HG03442 (cell line): ENCODE measurements around the gene PPAN.

Experiments
- ATAC-seq: cut with Tn5 transposase; IDR thresholded peaks from one replicate; pipeline ENCODE4 v1.9.1; 2021; ENCODE audit warnings: mild to moderate bottlenecking, moderate library complexity; ENCODE audit not compliant: unreplicated experiment

The PPAN gene

GRCh38 chr19:10138879-10139795 is 33.0 kb downstream of the PPAN start:
- ATAC-seq: no peak

- no peak for ATAC-seq
These were observed 33.8 kb downstream of the PPAN start for GRCh38 chr19:10139952-10140351.

GRCh38 chr19:10141479-10141878 is 35.3 kb downstream of the PPAN start:
- no peak for ATAC-seq

- ATAC-seq: no peak
These were observed 35.8 kb downstream of the PPAN start for GRCh38 chr19:10141973-10142372.

- ATAC-seq: no peak
These were observed 36.7 kb downstream of the PPAN start for GRCh38 chr19:10142701-10143375.

GRCh38 chr19:10143681-10144080 is 37.5 kb downstream of the PPAN start:
- ATAC-seq: no peak

- ATAC-seq: no peak
These were observed 38.2 kb downstream of the PPAN start for GRCh38 chr19:10144361-10144760.

- ATAC-seq: no peak
These were observed 38.9 kb downstream of the PPAN start for GRCh38 chr19:10145031-10145430.

GRCh38 chr19:10146142-10146541 is 40.0 kb downstream of the PPAN start:
- no peak for ATAC-seq

GRCh38 chr19:10149427-10149826 is 43.3 kb downstream of the PPAN start:
- no peak for ATAC-seq

GRCh38 chr19:10151521-10151920 is 45.4 kb downstream of the PPAN start:
- no peak for ATAC-seq

- ATAC-seq: no peak
These were observed 45.9 kb downstream of the PPAN start for GRCh38 chr19:10152100-10152499.

GRCh38 chr19:10155839-10156238 is 49.7 kb downstream of the PPAN start:
- ATAC-seq: no peak

GRCh38 chr19:10158071-10158470 is 51.9 kb downstream of the PPAN start:
- no peak for ATAC-seq

- no peak for ATAC-seq
These were observed 52.3 kb downstream of the PPAN start for GRCh38 chr19:10158485-10158884.

- ATAC-seq: no peak
These were observed 53.4 kb downstream of the PPAN start for GRCh38 chr19:10159610-10160009.
